Fibroblast of villous mesenchyme (primary cell): ENCODE measurements around the gene HPN. TPM values are rescaled to one million over a fixed set of nuclear protein-coding genes. Genes with fewer than 3 reads are reported as not detected.

ENCODE experiments used
- DNase-seq: peaks from one replicate; pipeline ENCODE4 v3.0.0-alpha.2; 2010; ENCODE audit warnings: low read depth
- H3K4me3 ChIP-seq: 2 replicates; pipeline ENCODE4 v1.5.1; 2011; ENCODE audit warnings: low read depth, mild to moderate bottlenecking, low read length
- CTCF ChIP-seq: IDR thresholded peaks from 2 replicates; pipeline ENCODE4 v1.5.1; 2012; ENCODE audit warnings: low read depth, mild to moderate bottlenecking, low read length; ENCODE audit not compliant: insufficient read depth
- total RNA-seq: library from RNA; depleted of rRNA; stranded (reverse); fragments of >200 nt; gene quantifications from 2 replicates; pipeline ENCODE4 v1.2.3, GENCODE V29; 2012

Gene HPN
- total RNA-seq, 1 donor = not detected

DNA sequence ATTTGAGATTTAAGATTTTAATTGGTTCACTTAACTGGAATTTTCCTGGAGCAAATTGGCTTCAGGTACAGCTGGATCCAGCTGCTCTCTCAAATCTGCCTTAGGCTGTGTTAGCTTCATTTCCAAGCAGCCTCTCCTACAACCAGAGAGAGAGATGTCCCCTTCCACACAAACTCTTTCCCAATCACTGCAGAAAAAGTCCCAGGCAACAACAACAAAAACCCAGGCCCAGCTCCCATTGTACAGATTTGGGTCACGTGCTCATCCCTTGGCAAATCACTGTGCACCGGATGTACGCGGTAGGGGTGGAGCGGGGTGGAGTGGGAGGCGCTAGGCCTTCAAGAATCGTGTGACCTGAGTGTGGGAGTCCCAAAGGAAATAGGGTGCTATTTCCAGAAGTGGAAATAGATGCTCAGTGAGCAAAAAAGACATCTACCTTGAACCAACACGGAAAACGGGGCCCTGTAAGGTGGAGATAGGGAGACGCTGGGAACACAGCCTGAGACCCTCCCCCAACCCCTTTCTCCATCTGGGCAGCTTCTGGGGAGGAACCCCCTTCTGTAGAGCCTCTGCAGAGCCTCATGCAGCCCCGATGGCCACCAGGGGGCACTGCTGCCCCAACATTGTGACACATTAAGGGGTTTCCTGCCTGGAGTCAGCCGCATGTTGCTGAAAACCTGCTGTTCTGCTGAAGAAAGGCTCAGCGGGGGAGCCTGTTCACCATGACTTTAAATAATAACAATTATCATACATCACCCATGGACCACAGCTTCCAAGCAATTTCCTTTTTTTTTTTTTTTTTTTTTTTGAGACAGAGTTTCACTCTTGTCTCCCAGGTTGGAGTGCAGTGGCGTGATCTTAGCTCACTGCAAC, 25.4 kb downstream of the HPN start:
- peak; percentile 88 for TF ChIP-seq CTCF
- H3K4me3 ChIP-seq = no peak overlapping the region
- peak; percentile 77 for DNase-seq

DNA sequence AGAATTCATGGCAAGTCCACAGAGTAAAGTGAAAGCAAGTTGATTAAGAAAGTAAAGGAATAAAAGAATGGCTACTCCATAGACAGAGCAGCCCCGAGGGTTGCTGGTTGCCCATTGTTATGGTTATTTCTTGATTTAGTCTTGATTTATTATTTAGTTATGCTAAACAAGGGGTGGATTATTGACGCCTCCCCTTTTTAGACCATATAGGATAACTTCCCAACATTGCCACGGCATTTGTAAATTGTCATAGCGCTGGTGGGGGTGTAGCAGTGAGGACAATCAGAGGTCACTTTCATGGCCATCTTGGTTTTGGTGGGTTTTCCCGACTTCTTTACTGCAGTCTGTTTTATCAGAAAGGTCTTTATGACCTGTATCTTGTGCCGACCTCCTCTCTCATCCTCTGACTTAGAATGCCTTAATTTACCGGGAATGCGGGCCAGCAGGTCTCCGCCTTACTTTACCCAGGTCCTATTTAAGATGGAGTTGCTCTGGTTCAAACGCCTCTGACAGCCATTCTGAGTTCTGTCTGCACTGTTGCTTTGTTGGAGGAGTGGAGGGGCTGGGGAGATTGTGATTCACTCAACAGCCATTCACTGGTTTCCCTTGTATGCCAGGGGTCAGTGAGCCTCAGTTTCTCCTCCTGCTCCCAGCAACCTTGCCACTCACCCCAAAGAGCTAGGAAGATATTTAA, 27.6 kb downstream of the HPN start:
- no peak for DNase-seq
- H3K4me3 ChIP-seq = no peak overlapping the region
- TF ChIP-seq CTCF = no peak

DNA sequence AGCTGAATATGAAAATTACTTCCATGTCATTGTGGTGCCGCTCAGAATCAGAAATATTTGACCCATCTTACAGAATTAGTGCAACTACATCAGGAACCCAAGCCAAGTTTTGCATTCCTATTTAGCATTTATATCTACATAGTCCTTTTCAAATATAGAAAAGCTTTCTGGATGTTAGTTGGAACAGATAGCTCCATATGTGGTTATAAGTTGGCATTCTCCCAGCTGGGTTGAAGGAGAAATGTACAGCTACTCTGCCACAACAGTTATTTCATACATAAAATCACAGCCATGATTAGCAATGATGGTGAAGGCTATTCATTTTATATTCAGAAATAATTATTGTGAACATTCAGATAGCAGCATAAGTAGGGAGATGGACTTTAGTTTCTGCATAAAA, 28.2 kb downstream of the HPN start:
- H3K4me3 ChIP-seq = no peak overlapping the region
- DNase-seq = no peak
- no peak for TF ChIP-seq CTCF

DNA sequence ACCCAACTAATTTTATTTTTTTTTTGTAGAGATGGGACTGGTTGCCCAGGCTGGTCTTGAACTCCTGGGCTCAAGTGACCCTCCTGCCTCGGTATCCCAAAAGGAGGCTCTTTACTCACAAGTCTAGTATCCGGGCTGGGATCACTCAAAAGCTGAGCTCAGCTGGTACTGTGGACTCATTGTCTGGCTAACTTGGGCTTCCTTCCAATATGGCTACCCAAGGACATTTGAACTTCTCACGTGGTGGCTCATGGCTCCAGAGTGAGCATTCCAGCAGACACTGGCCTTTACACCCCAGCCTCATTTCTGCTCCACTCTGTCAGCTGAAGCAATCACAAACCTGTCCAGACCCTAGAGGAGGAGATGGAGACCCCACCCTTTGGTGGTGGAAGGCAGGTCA, 28.9 kb downstream of the HPN start:
- no peak for TF ChIP-seq CTCF
- no peak for DNase-seq
- H3K4me3 ChIP-seq = no peak overlapping the region

DNA sequence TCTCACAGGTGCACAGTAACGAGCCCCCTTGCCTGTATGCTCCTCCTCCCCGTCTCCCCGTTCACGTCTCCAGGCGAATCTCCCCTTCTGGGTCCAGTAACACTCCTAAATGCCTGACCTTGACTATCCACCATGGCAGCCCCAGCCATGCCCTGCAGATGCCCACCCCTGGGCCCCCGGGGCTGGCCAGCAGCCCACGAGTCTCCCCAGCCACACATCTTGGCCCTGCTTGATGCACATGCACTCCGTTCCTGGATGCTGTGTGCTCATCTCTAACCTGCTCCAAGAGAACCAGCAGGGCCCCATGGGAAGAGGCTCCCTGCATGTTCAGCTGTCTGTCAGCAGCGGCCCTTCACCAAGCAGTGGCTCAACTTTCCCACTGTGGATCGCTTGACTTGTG, 32.0 kb downstream of the HPN start:
- no peak for TF ChIP-seq CTCF
- no peak overlapping the region for H3K4me3 ChIP-seq
- DNase-seq = no peak

DNA sequence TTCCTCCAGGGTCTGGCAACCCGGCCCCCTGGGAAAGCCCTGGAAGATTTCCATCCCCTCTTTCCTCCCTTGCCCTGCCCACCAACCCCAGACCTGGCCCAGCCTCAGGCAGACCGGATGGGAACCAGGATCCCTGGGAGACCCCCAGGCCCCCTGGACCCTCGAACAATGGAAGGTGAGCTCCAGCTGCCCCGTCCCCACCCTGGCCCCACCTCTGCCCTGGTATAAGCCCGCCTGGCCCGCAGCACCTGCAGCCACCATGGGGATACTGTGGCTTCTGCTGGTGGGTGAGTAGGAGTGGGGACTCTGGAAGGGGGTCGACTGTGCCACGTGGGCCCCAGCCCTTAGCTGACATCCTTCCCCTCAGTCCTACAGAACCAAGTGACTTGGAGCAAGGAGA, 32.4 kb downstream of the HPN start:
- TF ChIP-seq CTCF = no peak
- no peak for DNase-seq
- no peak overlapping the region for H3K4me3 ChIP-seq
